ENCODE results near the gene PLXNA1.

PLXNA1 gene

GRCh38 chr3:126967386-126967785 lies 15.5 kb upstream of the PLXNA1 start:
- no peak for DNase-seq (ENCODE audit: low read depth in 2 of 2, low spot score in 1 of 2)

- no peak for DNase-seq (ENCODE audit: low read depth in 2 of 2, low spot score in 1 of 2)
Measured at GRCh38 chr3:126968391-126969390, 14.2 kb upstream of the PLXNA1 start.

GRCh38 chr3:126969586-126969985 lies 13.3 kb upstream of the PLXNA1 start:
- no peak for DNase-seq (ENCODE audit: low read depth in 2 of 2, low spot score in 1 of 2)

- DNase-seq (ENCODE audit: low read depth in 2 of 2, low spot score in 1 of 2), result no peak
Measured at GRCh38 chr3:126970101-126970500, 12.8 kb upstream of the PLXNA1 start.

- no peak for DNase-seq (ENCODE audit: low read depth in 2 of 2, low spot score in 1 of 2)
Measured at GRCh38 chr3:126970921-126971320, 12.0 kb upstream of the PLXNA1 start.

- no peak for DNase-seq (ENCODE audit: low read depth in 2 of 2, low spot score in 1 of 2)
Measured at GRCh38 chr3:126971891-126972351, 11.0 kb upstream of the PLXNA1 start.

GRCh38 chr3:126972866-126973265 lies 10.0 kb upstream of the PLXNA1 start:
- no peak for DNase-seq (ENCODE audit: low read depth in 2 of 2, low spot score in 1 of 2)

- no peak for DNase-seq (ENCODE audit: low read depth in 2 of 2, low spot score in 1 of 2)
Measured at GRCh38 chr3:126973814-126974213, 9.1 kb upstream of the PLXNA1 start.

GRCh38 chr3:126974756-126975155 lies 8.2 kb upstream of the PLXNA1 start:
- no peak for DNase-seq (ENCODE audit: low read depth in 2 of 2, low spot score in 1 of 2)

- no peak for DNase-seq (ENCODE audit: low read depth in 2 of 2, low spot score in 1 of 2)
Measured at GRCh38 chr3:126976906-126977305, 6.0 kb upstream of the PLXNA1 start.

- no peak for DNase-seq (ENCODE audit: low read depth in 2 of 2, low spot score in 1 of 2)
Measured at GRCh38 chr3:126977821-126978220, 5.1 kb upstream of the PLXNA1 start.

- no peak for DNase-seq (ENCODE audit: low read depth in 2 of 2, low spot score in 1 of 2)
Measured at GRCh38 chr3:126978291-126978690, 4.6 kb upstream of the PLXNA1 start.

GRCh38 chr3:126979046-126979628 lies 3.8 kb upstream of the PLXNA1 start:
- no peak for DNase-seq (ENCODE audit: low read depth in 2 of 2, low spot score in 1 of 2)

GRCh38 chr3:126980266-126980811 lies 2.6 kb upstream of the PLXNA1 start:
- DNase-seq (ENCODE audit: low read depth in 2 of 2, low spot score in 1 of 2), result no peak

- DNase-seq (ENCODE audit: low read depth in 2 of 2, low spot score in 1 of 2), result peak; percentile 35 to 59
Measured at GRCh38 chr3:126982126-126982470, 817 bp upstream of the PLXNA1 start.

- DNase-seq (ENCODE audit: low read depth in 2 of 2, low spot score in 1 of 2), result no peak
Measured at GRCh38 chr3:126983276-126983652, 349 bp downstream of the PLXNA1 start.

GRCh38 chr3:126983653-126984390 lies 907 bp downstream of the PLXNA1 start:
- no peak for DNase-seq (ENCODE audit: low read depth in 2 of 2, low spot score in 1 of 2)

GRCh38 chr3:126984391-126985131 lies 1.6 kb downstream of the PLXNA1 start:
- no peak for DNase-seq (ENCODE audit: low read depth in 2 of 2, low spot score in 1 of 2)

GRCh38 chr3:126985132-126985985 lies 2.4 kb downstream of the PLXNA1 start:
- no peak for DNase-seq (ENCODE audit: low read depth in 2 of 2, low spot score in 1 of 2)

GRCh38 chr3:126986001-126986400 lies 3.1 kb downstream of the PLXNA1 start:
- no peak for DNase-seq (ENCODE audit: low read depth in 2 of 2, low spot score in 1 of 2)

Data from stimulated activated CD8-positive, alpha-beta memory T cell treated with anti-CD3 and anti-CD28 coated beads, Interleukin-4, amount 100 ng/mL, for 4 hours (primary cell).